MM.1S (cell line): ENCODE results near the gene EMILIN1.
"Not testable (repeated sequence)": the region's sequence is repeated elsewhere in the genome, so short reads cannot be mapped to it uniquely, and the experiment has no call there.

Source experiments
- EZH2 ChIP-seq: fragments of 300-600 bp; sonication (generic); optimal IDR thresholded peaks from 2 replicates; pipeline ENCODE3; 2017; ENCODE audit warnings: low read depth, mild to moderate bottlenecking, antibody characterized with exemption, low read length, mixed read lengths
- TF ChIP-seq, protein P1 (sequence below): fragments of 300-600 bp; sonication (generic); IDR thresholded peaks from 2 replicates; pipeline ENCODE4 v1.5.1; 2016; ENCODE audit warnings: antibody characterized with exemption, low read length, mixed read lengths

- TF ChIP-seq, protein P1, sequence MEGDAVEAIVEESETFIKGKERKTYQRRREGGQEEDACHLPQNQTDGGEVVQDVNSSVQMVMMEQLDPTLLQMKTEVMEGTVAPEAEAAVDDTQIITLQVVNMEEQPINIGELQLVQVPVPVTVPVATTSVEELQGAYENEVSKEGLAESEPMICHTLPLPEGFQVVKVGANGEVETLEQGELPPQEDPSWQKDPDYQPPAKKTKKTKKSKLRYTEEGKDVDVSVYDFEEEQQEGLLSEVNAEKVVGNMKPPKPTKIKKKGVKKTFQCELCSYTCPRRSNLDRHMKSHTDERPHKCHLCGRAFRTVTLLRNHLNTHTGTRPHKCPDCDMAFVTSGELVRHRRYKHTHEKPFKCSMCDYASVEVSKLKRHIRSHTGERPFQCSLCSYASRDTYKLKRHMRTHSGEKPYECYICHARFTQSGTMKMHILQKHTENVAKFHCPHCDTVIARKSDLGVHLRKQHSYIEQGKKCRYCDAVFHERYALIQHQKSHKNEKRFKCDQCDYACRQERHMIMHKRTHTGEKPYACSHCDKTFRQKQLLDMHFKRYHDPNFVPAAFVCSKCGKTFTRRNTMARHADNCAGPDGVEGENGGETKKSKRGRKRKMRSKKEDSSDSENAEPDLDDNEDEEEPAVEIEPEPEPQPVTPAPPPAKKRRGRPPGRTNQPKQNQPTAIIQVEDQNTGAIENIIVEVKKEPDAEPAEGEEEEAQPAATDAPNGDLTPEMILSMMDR, result not testable (repeated sequence)
- TF ChIP-seq EZH2, result not testable (repeated sequence)
Measured at GRCh38 chr2:27119330-27119670, 40.9 kb downstream of the EMILIN1 start.
